OCI-LY3 (cell line): ENCODE data around the gene HOXC9.

Source experiments
- CTCF ChIP-seq: fragments of 200-600, 300-600 bp; sonication (generic); IDR thresholded peaks from 2 replicates; pipeline ENCODE4 v1.5.1; 2014; ENCODE audit warnings: antibody characterized with exemption, low read length, low read depth
- EZH2phosphoT487 ChIP-seq: fragments of 200-600 bp; shearing (Covaris generic); IDR thresholded peaks from 2 replicates; pipeline ENCODE4 v1.6.1; 2018; ENCODE audit warnings: antibody characterized with exemption, mixed run types, low read depth

- TF ChIP-seq CTCF (no peak), EZH2phosphoT487 (no peak)
Observed at GRCh38 chr12:53972722-53973235, 27.2 kb upstream of the HOXC9 start, which contains the start of gene HOXC11.
